K562 (cell line): ENCODE measurements around the gene KCNA4. TPM values are rescaled to one million over a fixed set of nuclear protein-coding genes. Genes with fewer than 3 reads are reported as not detected.

ENCODE experiments used
- ATAC-seq: fragments of 200-7000 bp; cut with Tn5 transposase; 3 replicates; pipeline ENCODE4 v1.9.1; 2020; ENCODE audit warnings: moderate library complexity
- BruUV-seq: library from RNA; stranded (reverse); fragments of 400-500 nt; replicated peaks from 2 replicates; lab custom pipeline; 2021; lab: Mats Ljungman, UMichigan
- CTCF ChIA-PET: fragments of 300-600 bp; formaldehyde crosslinking; extraction: SDS; loops from one replicate; lab custom pipeline; 2021; ENCODE audit warnings: low intra/inter-chr PET ratio; lab: Yijun Ruan, JAX
- POLR2A ChIA-PET: fragments of 300-600, 350-650 bp; sonication (Branson Sonifier 250); formaldehyde crosslinking; extraction: SDS; loops from one replicate; lab custom pipeline; 2021; ENCODE audit warnings: antibody characterized with exemption, inconsistent platforms; lab: Yijun Ruan, JAX
- DNase-seq, 4 experiments: peaks; one replicate each; pipeline versions ENCODE4 v3.0.0 to v3.0.0-alpha.2; 2011 to 2018; ENCODE audit warnings: low spot score in 3 of 4, mixed read lengths in 3 of 4; ENCODE audit errors: extremely low read depth in 1 of 4
- FAIRE-seq: peaks from 2 replicates; lab custom pipeline; 2011; peaks lifted over from hg19 to GRCh38; lab: Jason Lieb, UNC
- H2AFZ ChIP-seq: 2 replicates; pipeline ENCODE4 v1.6.0; 2011; ENCODE audit warnings: low read depth, low read length, control low read depth, inconsistent platforms
- H3K27ac ChIP-seq: fragments of 200-600 bp; 3 replicates; pipeline ENCODE4 v1.8.0; 2011; ENCODE audit warnings: low read depth, mild to moderate bottlenecking, control low read depth, inconsistent platforms, low read length, moderate library complexity, mixed read lengths; ENCODE audit errors: extremely low read depth
- H3K27me3 ChIP-seq, 2 experiments: fragments of 300-600 bp in 1 of 2; 2 replicates in 1 of 2; 3 replicates in 1 of 2; pipeline versions ENCODE4 v1.6.0 to v1.8.0; 2011; ENCODE audit warnings: inconsistent platforms in 2 of 2, low read length in 2 of 2, mild to moderate bottlenecking in 1 of 2, mixed read lengths in 1 of 2, moderate library complexity in 1 of 2; ENCODE audit not compliant: control insufficient read depth in 2 of 2, insufficient read depth in 2 of 2
- H3K36me3 ChIP-seq: fragments of 300-600 bp; 3 replicates; pipeline ENCODE4 v1.8.0; 2011; ENCODE audit warnings: mild to moderate bottlenecking, low read length, inconsistent platforms; ENCODE audit not compliant: control insufficient read depth, insufficient read depth
- H3K4me1 ChIP-seq, 2 experiments: fragments of 200-600 bp in 1 of 2; replicated peaks in 1 of 2; 2 replicates in 1 of 2; 3 replicates in 1 of 2; pipeline versions ENCODE4 v1.5.1 to v1.8.0; 2011; ENCODE audit warnings: inconsistent platforms in 2 of 2, low read length in 2 of 2, mild to moderate bottlenecking in 1 of 2, mixed read lengths in 1 of 2, moderate library complexity in 1 of 2; ENCODE audit not compliant: control insufficient read depth in 2 of 2, insufficient read depth in 2 of 2
- H3K4me2 ChIP-seq: 2 replicates; pipeline ENCODE4 v1.6.1; 2011; ENCODE audit warnings: low read length, control low read depth, inconsistent platforms, mixed read lengths; ENCODE audit not compliant: insufficient read depth
- H3K4me3 ChIP-seq: fragments of 200-600 bp; sonication (generic), shearing (Covaris generic); 2 replicates; pipeline ENCODE4 v1.5.1; 2016; ENCODE audit warnings: control low read depth, inconsistent platforms
- H3K79me2 ChIP-seq: fragments of 200-600 bp; 3 replicates; pipeline ENCODE4 v1.8.0; 2011; ENCODE audit warnings: low read length, inconsistent platforms; ENCODE audit not compliant: control insufficient read depth, insufficient read depth
- H3K9ac ChIP-seq, 2 experiments: 2 replicates each; pipeline versions ENCODE4 v1.6.0 to v1.6.1; 2011; ENCODE audit warnings: low read depth in 2 of 2, low read length in 2 of 2, control low read depth in 1 of 2, inconsistent platforms in 1 of 2, mild to moderate bottlenecking in 1 of 2, mixed read lengths in 1 of 2; ENCODE audit not compliant: insufficient read depth in 1 of 2
- H3K9me1 ChIP-seq: one replicate; pipeline ENCODE4 v1.6.0; 2011; ENCODE audit warnings: inconsistent platforms, mild to moderate bottlenecking, low read length, moderate library complexity; ENCODE audit not compliant: control insufficient read depth, insufficient read depth
- H3K9me3 ChIP-seq: replicated peaks from 2 replicates; pipeline ENCODE4 v1.5.1; 2011; ENCODE audit warnings: low read depth, low read length, inconsistent platforms; ENCODE audit not compliant: control insufficient read depth, insufficient read depth
- H4K20me1 ChIP-seq: replicated peaks from 2 replicates; pipeline ENCODE4 v1.6.1; 2011; ENCODE audit warnings: low read length, inconsistent platforms, mixed read lengths; ENCODE audit not compliant: control insufficient read depth, insufficient read depth
- CBX5 ChIP-seq: IDR thresholded peaks from 2 replicates; pipeline ENCODE4 v1.6.1; 2014; ENCODE audit warnings: low read depth, borderline replicate concordance
- CHD1 ChIP-seq: fragments of 200-600 bp; sonication (generic); IDR thresholded peaks from one replicate; pipeline ENCODE4 v1.6.1; 2012; ENCODE audit warnings: mild to moderate bottlenecking, moderate library complexity, low read length, inconsistent platforms
- CHD4 ChIP-seq: fragments of 200-600 bp; sonication (generic); IDR thresholded peaks from 3 replicates; pipeline ENCODE4 v1.6.1; 2012; ENCODE audit warnings: low read depth, mild to moderate bottlenecking, mixed read lengths, low read length, inconsistent platforms; ENCODE audit not compliant: insufficient read depth, insufficient replicate concordance, poor library complexity, severe bottlenecking
- NCOA2 ChIP-seq, 2 experiments: fragments of 450-650 bp; IDR thresholded peaks; 2 replicates each; pipeline ENCODE4 v1.6.1; 2018; ENCODE audit warnings: mild to moderate bottlenecking in 2 of 2, moderate library complexity in 1 of 2; ENCODE audit not compliant: partially characterized antibody in 2 of 2
- SNRNP70 ChIP-seq: fragments of 200-400 bp; formaldehyde crosslinking; optimal IDR thresholded peaks from 2 replicates; pipeline ENCODE3; 2017; ENCODE audit warnings: low read depth, low read length
- TBL1XR1 ChIP-seq, 2 experiments: IDR thresholded peaks; 2 replicates each; pipeline ENCODE4 v1.6.1; 2012; ENCODE audit warnings: improper control_type of control experiment in 2 of 2, low read length in 2 of 2, mild to moderate bottlenecking in 1 of 2
- ZNF224 ChIP-seq: sonication (generic); formaldehyde crosslinking; IDR thresholded peaks from 2 replicates; pipeline ENCODE4 v1.8.0; 2022; ENCODE audit warnings: mild to moderate bottlenecking, missing genetic modification reagents
- WGBS: fragments of 100-300 bp; shearing (Covaris generic); methylation state at CpG from one replicate; pipeline ENCODE4 v1.1.6; 2016; ENCODE audit warnings: low coverage, mixed read lengths; ENCODE audit not compliant: insufficient coverage; ENCODE audit errors: missing lambda C conversion rate; 5-methylcytosine and 5-hydroxymethylcytosine counted together
- in situ Hi-C: fragments of 300-500 bp; cut with MboI; formaldehyde crosslinking; loops from 4 replicates; pipeline ENCODE4 v1.15.0; 2018; ENCODE audit warnings: inconsistent platforms, mixed read lengths
- intact Hi-C: fragments of 100-400 bp; cut with micrococcal nuclease; formaldehyde crosslinking; loops from 2 replicates; pipeline ENCODE4 v1.14.2; 2022
- polyA plus RNA-seq, 8 experiments: library from polyadenylated mRNA; depleted of rRNA in 4 of 8; stranded (reverse) in 5 of 8; unstranded in 3 of 8; fragments of >200 nt; fragmentation: Nextera tagmentation in 2 of 8; fragmentation: Illumina TruSeq in 1 of 8; extraction: Ambion mirVana in 2 of 8; extraction: Trizol in 1 of 8; gene quantifications; 2 replicates each; pipeline versions ENCODE4 v1.2.1 to v1.2.3, GENCODE V29; 2011 to 2014; ENCODE audit warnings: inconsistent platforms in 1 of 8, missing spikeins in 1 of 8
- total RNA-seq, 7 experiments: library from RNA; depleted of rRNA in 6 of 7; stranded (reverse); fragments of >200 nt in 6 of 7; fragmentation: Illumina TruSeq in 2 of 7; extraction: Trizol in 2 of 7; gene quantifications; 2 replicates each; pipeline versions ENCODE4 v1.2.1 to v1.2.3, GENCODE V29; 2011 to 2021; ENCODE audit warnings: low replicate concordance in 1 of 7
- TF ChIP-seq, protein P1 (sequence below): fragments of 250-450 bp; sonication (Bioruptor Pico); IDR thresholded peaks from 2 replicates; pipeline ENCODE4 v1.5.0; 2021
- TF ChIP-seq, protein P2 (sequence below): sonication (generic); formaldehyde crosslinking; IDR thresholded peaks from 2 replicates; pipeline ENCODE4 v1.9.0; 2022; ENCODE audit warnings: mild to moderate bottlenecking, missing genetic modification reagents
- TF ChIP-seq, protein P3 (sequence below): sonication (generic); formaldehyde crosslinking; IDR thresholded peaks from 2 replicates; pipeline ENCODE4 v1.8.1; 2023; ENCODE audit warnings: missing genetic modification reagents, mild to moderate bottlenecking, borderline replicate concordance
- TF ChIP-seq, protein P4 (sequence below): fragments of 450-650 bp; formaldehyde crosslinking; IDR thresholded peaks from 2 replicates; pipeline ENCODE4 v1.4.0; 2020; ENCODE audit warnings: mild to moderate bottlenecking, moderate library complexity

KCNA4 gene
- total and polyA plus RNA-seq, 9 of the 15 experiments (the other 6 are each of a cell fraction or from before 2014, with no cell fraction given) = not detected

DNA sequence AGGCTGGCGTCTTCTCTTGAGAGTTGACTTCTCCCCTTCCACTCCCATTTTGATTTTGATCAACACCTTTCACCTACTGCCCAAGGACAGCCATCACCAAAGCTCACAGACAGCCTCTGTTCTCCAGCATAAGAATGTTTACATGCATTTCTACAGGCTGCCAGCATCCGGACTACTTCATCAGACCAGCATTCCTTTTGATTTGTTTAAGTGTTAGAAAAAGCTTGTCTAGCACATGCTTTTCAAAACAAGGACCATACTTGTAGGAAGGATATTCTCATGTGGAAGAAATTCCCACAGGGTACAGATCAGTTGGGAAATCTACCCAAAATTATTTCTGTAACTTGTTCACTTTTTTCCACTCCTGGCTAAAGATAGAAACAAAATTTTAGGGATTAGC, 6.2 kb upstream of the KCNA4 start:
- BruUV-seq = no TSS peak
- in situ Hi-C loops (no loop called here), intact Hi-C loops (no loop called here)
- Histone ChIP-seq H3K27me3 (no peaks in the 10 kb centered on the region), H3K36me3 (no peaks in the 10 kb centered on the region), H4K20me1 (no peaks in the 10 kb centered on the region), H3K4me2 (no peak overlapping the region), H3K4me3 (no peak overlapping the region), H3K79me2 (no peaks in the 10 kb centered on the region), H3K27ac (no peak overlapping the region), H3K9me3 (no peaks in the 10 kb centered on the region), H3K4me1 (no peaks in the 10 kb centered on the region), H3K9ac (no peak overlapping the region), H2AFZ (no peak overlapping the region), H3K9me1 (no peaks in the 10 kb centered on the region)
- no peak for FAIRE-seq
- DNase-seq = no peak
- 0% methylated on average over 1 of the region's 2 CpGs for WGBS
- ChIA-PET CTCF (no interaction called here), POLR2A (no interaction called here)
- TF ChIP-seq, protein P1, sequence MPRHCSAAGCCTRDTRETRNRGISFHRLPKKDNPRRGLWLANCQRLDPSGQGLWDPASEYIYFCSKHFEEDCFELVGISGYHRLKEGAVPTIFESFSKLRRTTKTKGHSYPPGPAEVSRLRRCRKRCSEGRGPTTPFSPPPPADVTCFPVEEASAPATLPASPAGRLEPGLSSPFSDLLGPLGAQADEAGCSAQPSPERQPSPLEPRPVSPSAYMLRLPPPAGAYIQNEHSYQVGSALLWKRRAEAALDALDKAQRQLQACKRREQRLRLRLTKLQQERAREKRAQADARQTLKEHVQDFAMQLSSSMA = no peak
- TF ChIP-seq, protein P2, sequence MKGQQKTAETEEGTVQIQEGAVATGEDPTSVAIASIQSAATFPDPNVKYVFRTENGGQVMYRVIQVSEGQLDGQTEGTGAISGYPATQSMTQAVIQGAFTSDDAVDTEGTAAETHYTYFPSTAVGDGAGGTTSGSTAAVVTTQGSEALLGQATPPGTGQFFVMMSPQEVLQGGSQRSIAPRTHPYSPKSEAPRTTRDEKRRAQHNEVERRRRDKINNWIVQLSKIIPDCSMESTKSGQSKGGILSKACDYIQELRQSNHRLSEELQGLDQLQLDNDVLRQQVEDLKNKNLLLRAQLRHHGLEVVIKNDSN (CRISPR knock-in tag) = no peak
- TF ChIP-seq CBX5 (no peak), CHD1 (no peak), ZNF224 (no peak), CHD4 (no peak), NCOA2 (IDR thresholded peaks at IDR 0.05; ENCODE audit: partially characterized antibody in 2 of 2) (no peak), TBL1XR1 (IDR thresholded peaks at IDR 0.05; ENCODE audit: low read length in 2 of 2) (no peak), SNRNP70 (no peak)
- TF ChIP-seq, protein P3, sequence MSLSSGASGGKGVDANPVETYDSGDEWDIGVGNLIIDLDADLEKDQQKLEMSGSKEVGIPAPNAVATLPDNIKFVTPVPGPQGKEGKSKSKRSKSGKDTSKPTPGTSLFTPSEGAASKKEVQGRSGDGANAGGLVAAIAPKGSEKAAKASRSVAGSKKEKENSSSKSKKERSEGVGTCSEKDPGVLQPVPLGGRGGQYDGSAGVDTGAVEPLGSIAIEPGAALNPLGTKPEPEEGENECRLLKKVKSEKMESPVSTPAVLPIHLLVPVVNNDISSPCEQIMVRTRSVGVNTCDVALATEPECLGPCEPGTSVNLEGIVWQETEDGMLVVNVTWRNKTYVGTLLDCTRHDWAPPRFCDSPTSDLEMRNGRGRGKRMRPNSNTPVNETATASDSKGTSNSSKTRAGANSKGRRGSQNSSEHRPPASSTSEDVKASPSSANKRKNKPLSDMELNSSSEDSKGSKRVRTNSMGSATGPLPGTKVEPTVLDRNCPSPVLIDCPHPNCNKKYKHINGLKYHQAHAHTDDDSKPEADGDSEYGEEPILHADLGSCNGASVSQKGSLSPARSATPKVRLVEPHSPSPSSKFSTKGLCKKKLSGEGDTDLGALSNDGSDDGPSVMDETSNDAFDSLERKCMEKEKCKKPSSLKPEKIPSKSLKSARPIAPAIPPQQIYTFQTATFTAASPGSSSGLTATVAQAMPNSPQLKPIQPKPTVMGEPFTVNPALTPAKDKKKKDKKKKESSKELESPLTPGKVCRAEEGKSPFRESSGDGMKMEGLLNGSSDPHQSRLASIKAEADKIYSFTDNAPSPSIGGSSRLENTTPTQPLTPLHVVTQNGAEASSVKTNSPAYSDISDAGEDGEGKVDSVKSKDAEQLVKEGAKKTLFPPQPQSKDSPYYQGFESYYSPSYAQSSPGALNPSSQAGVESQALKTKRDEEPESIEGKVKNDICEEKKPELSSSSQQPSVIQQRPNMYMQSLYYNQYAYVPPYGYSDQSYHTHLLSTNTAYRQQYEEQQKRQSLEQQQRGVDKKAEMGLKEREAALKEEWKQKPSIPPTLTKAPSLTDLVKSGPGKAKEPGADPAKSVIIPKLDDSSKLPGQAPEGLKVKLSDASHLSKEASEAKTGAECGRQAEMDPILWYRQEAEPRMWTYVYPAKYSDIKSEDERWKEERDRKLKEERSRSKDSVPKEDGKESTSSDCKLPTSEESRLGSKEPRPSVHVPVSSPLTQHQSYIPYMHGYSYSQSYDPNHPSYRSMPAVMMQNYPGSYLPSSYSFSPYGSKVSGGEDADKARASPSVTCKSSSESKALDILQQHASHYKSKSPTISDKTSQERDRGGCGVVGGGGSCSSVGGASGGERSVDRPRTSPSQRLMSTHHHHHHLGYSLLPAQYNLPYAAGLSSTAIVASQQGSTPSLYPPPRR = no peak
- TF ChIP-seq, protein P4, sequence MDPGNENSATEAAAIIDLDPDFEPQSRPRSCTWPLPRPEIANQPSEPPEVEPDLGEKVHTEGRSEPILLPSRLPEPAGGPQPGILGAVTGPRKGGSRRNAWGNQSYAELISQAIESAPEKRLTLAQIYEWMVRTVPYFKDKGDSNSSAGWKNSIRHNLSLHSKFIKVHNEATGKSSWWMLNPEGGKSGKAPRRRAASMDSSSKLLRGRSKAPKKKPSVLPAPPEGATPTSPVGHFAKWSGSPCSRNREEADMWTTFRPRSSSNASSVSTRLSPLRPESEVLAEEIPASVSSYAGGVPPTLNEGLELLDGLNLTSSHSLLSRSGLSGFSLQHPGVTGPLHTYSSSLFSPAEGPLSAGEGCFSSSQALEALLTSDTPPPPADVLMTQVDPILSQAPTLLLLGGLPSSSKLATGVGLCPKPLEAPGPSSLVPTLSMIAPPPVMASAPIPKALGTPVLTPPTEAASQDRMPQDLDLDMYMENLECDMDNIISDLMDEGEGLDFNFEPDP = no peak
- ATAC-seq = no peak
